Endothelial cell of umbilical vein (primary cell): ENCODE data around the gene VWA8. TPM values are rescaled to one million over a fixed set of nuclear protein-coding genes. Genes with fewer than 3 reads are reported as not detected.
"Not testable (repeated sequence)": the region's sequence is repeated elsewhere in the genome, so short reads cannot be mapped to it uniquely, and the experiment has no call there.

ENCODE experiments used
- BruUV-seq: library from RNA; stranded (reverse); fragments of 400-500 nt; replicated peaks from 2 replicates; lab custom pipeline; 2021; lab: Mats Ljungman, UMichigan
- CTCF ChIA-PET: fragments of 300-600, 350-600 bp; sonication (Branson Sonifier 250); formaldehyde crosslinking; loops from one replicate; lab custom pipeline; 2021; ENCODE audit warnings: antibody characterized with exemption, inconsistent platforms; lab: Charles Lee
- POLR2A ChIA-PET: fragments of 300-600, 350-600 bp; sonication (Branson Sonifier 250); formaldehyde crosslinking; loops from one replicate; lab custom pipeline; 2021; ENCODE audit warnings: antibody characterized with exemption, inconsistent platforms; lab: Charles Lee
- DNase-seq: peaks from one replicate; pipeline ENCODE4 v3.0.0-alpha.2; 2011; ENCODE audit warnings: low read depth, low spot score
- FAIRE-seq: peaks from 2 replicates; lab custom pipeline; 2011; peaks lifted over from hg19 to GRCh38; lab: Jason Lieb, UNC
- H2AFZ ChIP-seq: 2 replicates; pipeline ENCODE4 v1.6.0; 2012; ENCODE audit warnings: low read depth, low read length, control low read depth, inconsistent platforms
- H3K27ac ChIP-seq: 2 replicates; pipeline ENCODE4 v1.5.1; 2011; ENCODE audit warnings: low read depth, mild to moderate bottlenecking, control low read depth, low read length, moderate library complexity; ENCODE audit not compliant: insufficient read depth
- H3K27me3 ChIP-seq, 2 experiments: 2 replicates each; pipeline versions ENCODE4 v1.6.0 to v1.6.1; 2011; ENCODE audit warnings: low read length in 2 of 2, mixed read lengths in 1 of 2; ENCODE audit not compliant: control insufficient read depth in 2 of 2, insufficient read depth in 2 of 2
- H3K36me3 ChIP-seq, 2 experiments: 2 replicates in 1 of 2; 3 replicates in 1 of 2; pipeline ENCODE4 v1.5.1; 2011; ENCODE audit warnings: low read length in 2 of 2, mild to moderate bottlenecking in 1 of 2, moderate library complexity in 1 of 2; ENCODE audit not compliant: control insufficient read depth in 2 of 2, insufficient read depth in 2 of 2; ENCODE audit errors: extremely low read depth in 1 of 2
- H3K4me1 ChIP-seq: 3 replicates; pipeline ENCODE4 v1.5.1; 2011; ENCODE audit warnings: mild to moderate bottlenecking, low read length; ENCODE audit not compliant: control insufficient read depth, insufficient read depth; ENCODE audit errors: extremely low read depth
- H3K4me2 ChIP-seq: 2 replicates; pipeline ENCODE4 v1.6.1; 2011; ENCODE audit warnings: low read length, control low read depth, mixed read lengths; ENCODE audit not compliant: insufficient read depth
- H3K4me3 ChIP-seq, 3 experiments: fragments of 200-600 bp in 1 of 3; sonication (generic), shearing (Covaris generic) in 1 of 3; replicated peaks in 1 of 3; 2 replicates each; pipeline ENCODE4 v1.5.1; 2011 to 2016; ENCODE audit warnings: control low read depth in 3 of 3, low read length in 3 of 3, mild to moderate bottlenecking in 2 of 3, inconsistent platforms in 1 of 3, low read depth in 1 of 3, moderate library complexity in 1 of 3; ENCODE audit not compliant: insufficient read depth in 1 of 3
- H3K79me2 ChIP-seq: 2 replicates; pipeline ENCODE4 v1.6.0; 2012; ENCODE audit warnings: low read length, inconsistent platforms; ENCODE audit not compliant: control insufficient read depth, insufficient read depth
- H3K9ac ChIP-seq: replicated peaks from 2 replicates; pipeline ENCODE3; 2011; ENCODE audit warnings: low read length, control low read depth; ENCODE audit not compliant: insufficient read depth; ENCODE audit errors: extremely low read depth
- H3K9me1 ChIP-seq: replicated peaks from 3 replicates; pipeline ENCODE4 v1.6.0; 2011; ENCODE audit warnings: mild to moderate bottlenecking, low read length; ENCODE audit not compliant: control insufficient read depth, insufficient read depth; ENCODE audit errors: extremely low read depth
- H3K9me3 ChIP-seq: replicated peaks from 2 replicates; pipeline ENCODE4 v1.5.1; 2012; ENCODE audit warnings: low read length, inconsistent platforms; ENCODE audit not compliant: control insufficient read depth, insufficient read depth
- H4K20me1 ChIP-seq: replicated peaks from 2 replicates; pipeline ENCODE3; 2011; ENCODE audit warnings: mild to moderate bottlenecking, low read length; ENCODE audit not compliant: control insufficient read depth, insufficient read depth; ENCODE audit errors: extremely low read depth
- CTCF ChIP-seq, 2 donors: IDR thresholded peaks; 1 replicate in 1 of 2; 2 replicates in 1 of 2; pipeline ENCODE4 v1.5.1; 2011; ENCODE audit warnings: low read length in 2 of 2, mild to moderate bottlenecking in 2 of 2, moderate library complexity in 2 of 2, control low read depth in 1 of 2, inconsistent platforms in 1 of 2, low read depth in 1 of 2; ENCODE audit not compliant: insufficient read depth in 1 of 2; ENCODE audit errors: extremely low read depth in 1 of 2
- EZH2 ChIP-seq: IDR thresholded peaks from 2 replicates; pipeline ENCODE4 v1.6.1; 2012; ENCODE audit warnings: borderline replicate concordance, low read depth, mild to moderate bottlenecking, moderate library complexity, low read length, inconsistent platforms; ENCODE audit not compliant: severe bottlenecking
- FOS ChIP-seq: IDR thresholded peaks from 2 replicates; pipeline ENCODE4 v1.6.1; 2011; ENCODE audit warnings: mild to moderate bottlenecking, low read length, moderate library complexity, borderline replicate concordance; ENCODE audit not compliant: insufficient read depth
- GATA2 ChIP-seq: IDR thresholded peaks from 2 replicates; pipeline ENCODE4 v1.7.0; 2011; ENCODE audit warnings: low read depth, mild to moderate bottlenecking, moderate library complexity, mixed read lengths, low read length; ENCODE audit not compliant: insufficient read length, insufficient read depth
- JUN ChIP-seq: IDR thresholded peaks from 2 replicates; pipeline ENCODE4 v1.6.1; 2011; ENCODE audit warnings: borderline replicate concordance, low read depth; ENCODE audit not compliant: insufficient read length, insufficient read depth
- MYC ChIP-seq: IDR thresholded peaks from one replicate; pipeline ENCODE4 v1.6.1; 2011; ENCODE audit warnings: mild to moderate bottlenecking, low read depth, low read length
- POLR2A ChIP-seq: IDR thresholded peaks from 2 replicates; pipeline ENCODE4 v1.6.1; 2012; ENCODE audit warnings: low read depth, mild to moderate bottlenecking, control low read depth, low read length
- POLR2AphosphoS5 ChIP-seq: IDR thresholded peaks from 2 replicates; pipeline ENCODE4 v1.6.1; 2012; ENCODE audit warnings: low read depth, mild to moderate bottlenecking, control low read depth, low read length, moderate library complexity; ENCODE audit not compliant: insufficient read depth
- dilution Hi-C: fragments of 300-500 bp; cut with MboI; formaldehyde crosslinking; loops from one replicate; pipeline ENCODE4 v1.15.0; 2019; ENCODE audit warnings: low sequenced_read_pairs; ENCODE audit not compliant: extremely low pct_ligation_motif_present
- intact Hi-C: fragments of 100-400 bp; cut with micrococcal nuclease; formaldehyde crosslinking; loops from one replicate; pipeline ENCODE4 v1.10.0; 2022
- polyA plus RNA-seq, 4 experiments: library from polyadenylated mRNA; depleted of rRNA in 3 of 4; stranded (reverse) in 3 of 4; unstranded in 1 of 4; fragments of >200 nt; gene quantifications; 2 replicates each; pipeline versions ENCODE4 v1.2.1 to v1.2.3, GENCODE V29; 2011 to 2012; ENCODE audit warnings: missing spikeins in 1 of 4
- total RNA-seq: library from RNA; stranded (reverse); gene quantifications from 2 replicates; pipeline ENCODE4 v1.2.3, GENCODE V29; 2021
- TF ChIP-seq, protein P1 (sequence below): IDR thresholded peaks from 2 replicates; pipeline ENCODE4 v1.6.1; 2011; ENCODE audit not compliant: insufficient read depth, insufficient read length

Gene VWA8
- total and polyA plus RNA-seq, 2 donors (not counting 3 experiments of a cell fraction or from before 2014, with no cell fraction given) = 2.9 to 11.3 TPM

- Histone ChIP-seq H3K79me2 (no peaks in the 10 kb centered on the region), H3K9me3 (no peaks in the 10 kb centered on the region), H2AFZ (no peak overlapping the region), H4K20me1 (no peaks in the 10 kb centered on the region), H3K27me3 (no peaks in the 10 kb centered on the region), H3K27ac (no peak overlapping the region), H3K4me1 (no peaks in the 10 kb centered on the region), H3K36me3 (no peaks in the 10 kb centered on the region), H3K4me2 (no peak overlapping the region), H3K4me3 (no peak overlapping the region), H3K9ac (no peak overlapping the region), H3K9me1 (no peaks in the 10 kb centered on the region)
- CTCF ChIA-PET = interaction anchor here (1.3 kb wide), 1 partner anchor 212 kb away, joined by 4 read pairs; no protein-coding TSS in a partner anchor
- intact Hi-C loops = no loop called here
- FAIRE-seq (no peak), DNase-seq (no peak)
- POLR2A ChIA-PET = no interaction called here
- no peak for TF ChIP-seq POLR2AphosphoS5
- dilution Hi-C loops = no loop called here
- no TSS peak for BruUV-seq
Observed at GRCh38 chr13:41880966-41881365, 79.9 kb downstream of the VWA8 start.

GRCh38 chr13:41864658-41865057, 96.3 kb downstream of the VWA8 start:
- Histone ChIP-seq H2AFZ (no peak overlapping the region), H3K27me3 (no peaks in the 10 kb centered on the region), H3K9me1 (no peaks in the 10 kb centered on the region), H3K4me3 (no peak overlapping the region), H4K20me1 (no peaks in the 10 kb centered on the region), H3K9me3 (no peaks in the 10 kb centered on the region), H3K27ac (no peak overlapping the region), H3K79me2 (no peaks in the 10 kb centered on the region), H3K4me2 (no peak overlapping the region), H3K36me3 (no peaks in the 10 kb centered on the region), H3K9ac (no peak overlapping the region), H3K4me1 (no peaks in the 10 kb centered on the region)
- TF ChIP-seq EZH2 (no peak), MYC (no peak), GATA2 (no peak), FOS (no peak), POLR2A (no peak), JUN (no peak), CTCF (IDR thresholded peaks at IDR 0.05; ENCODE audit: extremely low read depth in 1 of 2, insufficient read depth in 1 of 2, low read depth in 1 of 2, low read length in 2 of 2) (no peak), POLR2AphosphoS5 (no peak)
- TF ChIP-seq, protein P1, sequence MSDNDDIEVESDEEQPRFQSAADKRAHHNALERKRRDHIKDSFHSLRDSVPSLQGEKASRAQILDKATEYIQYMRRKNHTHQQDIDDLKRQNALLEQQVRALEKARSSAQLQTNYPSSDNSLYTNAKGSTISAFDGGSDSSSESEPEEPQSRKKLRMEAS = no peak
- DNase-seq = no peak
- BruUV-seq = no TSS peak
- ChIA-PET POLR2A (no interaction called here), CTCF (interaction anchor here (0.7 to 1.6 kb wide), 3 partner anchors 11 to 46 kb away, joined by 3 to 6 read pairs (median 3); no protein-coding TSS in a partner anchor)
- no peak for FAIRE-seq
- intact Hi-C loops (no loop called here), dilution Hi-C loops (no loop called here)

GRCh38 chr13:41862659-41863058, 98.2 kb downstream of the VWA8 start:
- CTCF ChIA-PET, intact Hi-C loops, H3K36me3 ChIP-seq: not testable (repeated sequence)

More at GRCh38 chr13:41862659-41863058, 98.2 kb downstream of the VWA8 start:
- H2AFZ ChIP-seq, H3K4me1 ChIP-seq, FAIRE-seq, DNase-seq, H3K9ac ChIP-seq, H3K27me3 ChIP-seq, H3K9me3 ChIP-seq, POLR2A ChIA-PET, H3K9me1 ChIP-seq, H4K20me1 ChIP-seq, BruUV-seq, H3K27ac ChIP-seq, dilution Hi-C loops, H3K4me2 ChIP-seq, H3K79me2 ChIP-seq, H3K4me3 ChIP-seq: not testable (repeated sequence)
